Measurements from ENCODE around the gene POLD1.

Gene POLD1

DNA sequence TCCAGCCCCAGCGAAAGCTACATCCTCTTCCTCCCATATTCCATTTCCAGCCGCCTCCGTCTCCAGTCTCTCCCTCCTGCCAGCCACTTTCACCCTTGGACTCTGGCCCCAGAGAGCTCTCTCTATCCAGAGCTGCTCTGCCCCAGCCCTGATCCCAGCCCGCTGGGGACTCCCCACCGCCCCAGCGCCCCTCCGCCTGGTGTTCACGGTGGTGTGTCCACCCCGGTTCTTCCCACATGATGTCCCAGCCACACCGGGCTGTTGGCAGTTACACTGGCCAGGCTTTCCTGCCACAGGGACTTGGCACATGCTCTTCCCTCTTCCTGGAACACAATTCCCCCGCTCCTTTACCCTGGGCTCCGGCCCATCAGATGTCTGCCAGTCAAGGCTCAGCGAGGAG is 80.9 kb downstream of the POLD1 start:
- Mint-ChIP-seq H3K36me3 (ENCODE audit: low read depth) (no peaks in the 10 kb centered on the region), H3K4me1 (ENCODE audit: low read depth) (peaks cover 10% of the 10 kb centered on the region), H3K9me3 (no peaks in the 10 kb centered on the region), H3K4me3 (no peak overlapping the region), H3K27me3 (peaks cover 21% of the 10 kb centered on the region), H3K27ac (no peak overlapping the region)
- DNase-seq: no peak

DNA sequence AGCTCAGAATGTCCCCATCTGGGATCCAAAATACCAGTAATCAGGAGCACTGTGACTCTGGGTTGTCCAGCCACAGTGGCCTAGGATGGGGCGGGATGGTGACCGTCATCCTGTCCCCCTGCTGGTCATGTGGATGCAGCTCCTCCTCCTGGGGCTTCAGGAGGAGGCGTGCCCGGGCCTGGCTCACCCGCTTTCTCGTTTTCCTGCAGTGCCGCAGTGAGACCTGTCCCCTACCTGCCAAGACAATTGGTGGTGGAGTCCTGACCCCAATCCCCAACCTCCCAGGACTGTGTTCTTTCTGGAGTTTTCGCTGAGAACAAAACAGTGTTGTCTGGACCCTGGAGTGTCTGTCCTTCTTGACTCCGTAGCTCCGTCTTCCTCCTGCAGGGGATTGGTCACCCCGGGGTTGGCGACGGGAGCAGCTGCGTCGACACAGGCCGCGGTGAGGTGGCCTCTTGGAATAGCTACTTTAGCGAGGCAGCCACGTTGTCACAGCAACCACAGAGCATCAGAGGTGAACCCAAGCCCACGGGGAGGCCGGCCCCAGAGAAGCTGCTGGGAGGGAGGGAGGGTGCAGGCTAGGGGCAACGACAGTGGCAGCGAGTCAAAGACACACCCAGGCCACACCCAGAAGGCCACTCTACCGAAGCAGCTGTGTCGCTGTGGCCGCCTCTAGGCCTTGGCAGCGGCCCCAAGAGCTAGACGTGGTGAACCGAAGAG is 82.0 kb downstream of the POLD1 start:
- H3K4me1 Mint-ChIP-seq (ENCODE audit: low read depth): peaks cover 3% of the 10 kb centered on the region
- H3K4me3 Mint-ChIP-seq: no peak overlapping the region
- no peaks in the 10 kb centered on the region for H3K9me3 Mint-ChIP-seq
- H3K27me3 Mint-ChIP-seq: peaks cover 15% of the 10 kb centered on the region
- no peaks in the 10 kb centered on the region for H3K36me3 Mint-ChIP-seq (ENCODE audit: low read depth)
- DNase-seq: no peak
- H3K27ac Mint-ChIP-seq: no peak overlapping the region

DNA sequence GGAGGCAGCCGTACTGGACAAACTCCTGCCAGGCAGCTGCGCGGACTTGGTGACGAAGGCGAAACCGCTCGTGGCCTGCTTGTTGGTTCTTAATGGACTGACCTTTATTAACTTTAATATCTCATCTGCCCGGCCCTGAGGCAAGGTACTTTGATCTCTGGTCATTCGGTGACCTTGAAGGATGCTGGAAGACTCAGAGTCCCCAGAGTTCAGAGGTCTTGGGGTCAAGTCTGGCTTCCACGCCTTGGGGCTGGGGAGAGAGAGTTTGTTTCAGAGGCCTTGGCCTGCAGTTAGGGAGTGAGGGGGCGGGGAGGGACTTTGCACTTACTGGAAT is 82.5 kb downstream of the POLD1 start:
- H3K4me3 Mint-ChIP-seq: no peak overlapping the region
- DNase-seq: no peak
- H3K36me3 Mint-ChIP-seq (ENCODE audit: low read depth): no peaks in the 10 kb centered on the region
- peaks cover 10% of the 10 kb centered on the region for H3K27me3 Mint-ChIP-seq
- H3K4me1 Mint-ChIP-seq (ENCODE audit: low read depth): no peaks in the 10 kb centered on the region
- H3K9me3 Mint-ChIP-seq: no peaks in the 10 kb centered on the region
- no peak overlapping the region for H3K27ac Mint-ChIP-seq

DNA sequence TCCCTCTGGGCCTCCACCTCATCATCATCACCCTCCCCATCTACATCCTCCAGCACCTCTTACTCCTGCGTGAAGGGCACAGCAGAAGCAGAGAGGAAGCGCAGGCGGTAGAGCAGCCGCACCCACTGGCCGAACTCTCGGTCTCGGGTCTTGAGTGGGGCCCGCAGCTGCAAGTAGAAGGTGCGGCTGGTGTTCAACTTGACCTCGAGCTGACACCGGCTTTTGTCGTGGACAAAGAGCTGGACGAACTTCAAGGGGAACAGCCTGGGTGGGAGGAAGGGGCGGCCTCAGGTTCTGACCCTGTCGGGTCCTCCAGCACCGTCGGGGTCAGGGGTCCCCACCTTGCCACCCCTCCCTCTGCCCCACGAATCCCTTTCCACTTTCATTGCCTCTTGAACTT is 83.4 kb downstream of the POLD1 start:
- DNase-seq: no peak
- no peaks in the 10 kb centered on the region for H3K9me3 Mint-ChIP-seq
- no peaks in the 10 kb centered on the region for H3K4me1 Mint-ChIP-seq (ENCODE audit: low read depth)
- H3K27me3 Mint-ChIP-seq: peaks cover 8% of the 10 kb centered on the region
- H3K36me3 Mint-ChIP-seq (ENCODE audit: low read depth): no peaks in the 10 kb centered on the region
- H3K4me3 Mint-ChIP-seq: no peak overlapping the region
- H3K27ac Mint-ChIP-seq: no peak overlapping the region

Measured in activated T-cell treated with anti-CD3 and anti-CD28 coated beads, Interleukin-2, amount 50 U/mL, for 24 hours (primary cell).